ENCODE measurements around the gene PRMT2. TPM values are rescaled to one million over a fixed set of nuclear protein-coding genes. Genes with fewer than 3 reads are reported as not detected.

Gene PRMT2
- total and polyA plus RNA-seq, 2 experiments from 2014 or later: 79.7 to 108 TPM

DNA sequence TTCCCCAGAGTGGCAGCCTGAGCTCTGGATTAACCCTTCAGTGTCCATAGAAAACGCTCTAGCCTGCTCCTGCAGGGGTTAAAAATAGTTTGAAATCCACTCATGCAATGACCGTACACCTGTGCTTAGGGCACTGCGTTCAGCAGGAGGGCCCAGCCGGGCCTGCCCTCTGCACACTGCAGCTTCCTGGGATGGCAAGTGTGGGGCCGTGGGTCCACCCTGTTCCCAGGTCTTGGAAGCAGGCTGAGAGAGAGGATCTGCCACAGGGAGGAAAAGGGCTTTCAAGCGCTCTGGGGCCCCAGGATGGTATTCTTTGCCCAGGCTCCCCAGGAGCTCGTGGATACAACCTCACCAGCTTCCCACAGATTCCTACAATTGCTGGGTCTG, 29.1 kb upstream of the PRMT2 start:
- no peaks in the 10 kb centered on the region for H3K36me3 ChIP-seq (replicated peaks; ENCODE audit: insufficient read depth, low read depth)
- no peaks in the 10 kb centered on the region for H3K79me2 ChIP-seq
- H4K20me1 ChIP-seq (ENCODE audit: insufficient read depth, poor library complexity, severe bottlenecking): no peaks in the 10 kb centered on the region
- no peak overlapping the region for H3K27ac ChIP-seq
- no peak overlapping the region for H3K4me2 ChIP-seq
- H3K9me2 ChIP-seq (replicated peaks; ENCODE audit: insufficient read depth): no peaks in the 10 kb centered on the region
- TF ChIP-seq EZH2 (IDR thresholded peaks at IDR 0.05; ENCODE audit: borderline replicate concordance) (no peak), EZH2phosphoT487 (IDR thresholded peaks at IDR 0.05; ENCODE audit: low read depth, severe bottlenecking, unreplicated experiment) (no peak)
- TF ChIP-seq, protein P1, sequence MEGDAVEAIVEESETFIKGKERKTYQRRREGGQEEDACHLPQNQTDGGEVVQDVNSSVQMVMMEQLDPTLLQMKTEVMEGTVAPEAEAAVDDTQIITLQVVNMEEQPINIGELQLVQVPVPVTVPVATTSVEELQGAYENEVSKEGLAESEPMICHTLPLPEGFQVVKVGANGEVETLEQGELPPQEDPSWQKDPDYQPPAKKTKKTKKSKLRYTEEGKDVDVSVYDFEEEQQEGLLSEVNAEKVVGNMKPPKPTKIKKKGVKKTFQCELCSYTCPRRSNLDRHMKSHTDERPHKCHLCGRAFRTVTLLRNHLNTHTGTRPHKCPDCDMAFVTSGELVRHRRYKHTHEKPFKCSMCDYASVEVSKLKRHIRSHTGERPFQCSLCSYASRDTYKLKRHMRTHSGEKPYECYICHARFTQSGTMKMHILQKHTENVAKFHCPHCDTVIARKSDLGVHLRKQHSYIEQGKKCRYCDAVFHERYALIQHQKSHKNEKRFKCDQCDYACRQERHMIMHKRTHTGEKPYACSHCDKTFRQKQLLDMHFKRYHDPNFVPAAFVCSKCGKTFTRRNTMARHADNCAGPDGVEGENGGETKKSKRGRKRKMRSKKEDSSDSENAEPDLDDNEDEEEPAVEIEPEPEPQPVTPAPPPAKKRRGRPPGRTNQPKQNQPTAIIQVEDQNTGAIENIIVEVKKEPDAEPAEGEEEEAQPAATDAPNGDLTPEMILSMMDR (IDR thresholded peaks at IDR 0.05; ENCODE audit: poor library complexity): no peak
- whole genome bisulfite sequencing (ENCODE audit: low lambda C conversion rate, missing lambda C conversion rate): 87% methylated on average over 7 of the region's 7 CpGs
- no peak for DNase-seq (ENCODE audit: low spot score)
- no peak overlapping the region for H2AFZ ChIP-seq
- no peak overlapping the region for H3K4me3 ChIP-seq
- no peaks in the 10 kb centered on the region for H3K27me3 ChIP-seq
- no peaks in the 10 kb centered on the region for H3K9me3 ChIP-seq (ENCODE audit: low read depth)
- no peaks in the 10 kb centered on the region for H3K4me1 ChIP-seq (ENCODE audit: insufficient read depth)

DNA sequence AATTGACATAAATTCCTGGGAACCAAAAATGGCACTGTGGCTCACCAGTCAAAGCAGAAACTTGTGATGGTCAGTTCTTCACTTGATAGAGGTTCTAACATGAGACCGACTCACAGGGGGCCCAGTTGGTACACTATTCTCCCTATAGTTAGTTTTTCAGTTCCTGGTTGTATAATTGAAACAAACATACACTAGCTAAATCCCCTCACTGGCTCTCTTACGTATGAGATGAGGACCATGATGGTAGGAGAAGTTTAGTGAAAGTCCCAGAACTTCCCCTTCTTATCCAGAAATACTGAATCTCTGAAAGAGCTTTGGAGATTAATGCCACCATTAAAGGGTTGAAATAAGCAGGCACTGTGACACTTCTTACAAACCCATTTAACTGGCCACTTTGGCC, 27.8 kb upstream of the PRMT2 start:
- Histone ChIP-seq H3K4me1 (ENCODE audit: insufficient read depth) (no peaks in the 10 kb centered on the region), H2AFZ (no peak overlapping the region), H3K36me3 (replicated peaks; ENCODE audit: insufficient read depth, low read depth) (no peaks in the 10 kb centered on the region), H3K27me3 (no peaks in the 10 kb centered on the region), H3K27ac (no peak overlapping the region), H4K20me1 (ENCODE audit: insufficient read depth, poor library complexity, severe bottlenecking) (no peaks in the 10 kb centered on the region), H3K9me2 (replicated peaks; ENCODE audit: insufficient read depth) (no peaks in the 10 kb centered on the region), H3K79me2 (no peaks in the 10 kb centered on the region), H3K4me2 (no peak overlapping the region), H3K9me3 (ENCODE audit: low read depth) (no peaks in the 10 kb centered on the region), H3K4me3 (no peak overlapping the region)
- 89% methylated on average over 2 of the region's 2 CpGs for WGBS (ENCODE audit: low lambda C conversion rate, missing lambda C conversion rate)
- TF ChIP-seq EZH2phosphoT487 (IDR thresholded peaks at IDR 0.05; ENCODE audit: low read depth, severe bottlenecking, unreplicated experiment): no peak
- TF ChIP-seq EZH2 (IDR thresholded peaks at IDR 0.05; ENCODE audit: borderline replicate concordance): no peak
- TF ChIP-seq, protein P1 (IDR thresholded peaks at IDR 0.05; ENCODE audit: poor library complexity): no peak
- no peak for DNase-seq (ENCODE audit: low spot score)

DNA sequence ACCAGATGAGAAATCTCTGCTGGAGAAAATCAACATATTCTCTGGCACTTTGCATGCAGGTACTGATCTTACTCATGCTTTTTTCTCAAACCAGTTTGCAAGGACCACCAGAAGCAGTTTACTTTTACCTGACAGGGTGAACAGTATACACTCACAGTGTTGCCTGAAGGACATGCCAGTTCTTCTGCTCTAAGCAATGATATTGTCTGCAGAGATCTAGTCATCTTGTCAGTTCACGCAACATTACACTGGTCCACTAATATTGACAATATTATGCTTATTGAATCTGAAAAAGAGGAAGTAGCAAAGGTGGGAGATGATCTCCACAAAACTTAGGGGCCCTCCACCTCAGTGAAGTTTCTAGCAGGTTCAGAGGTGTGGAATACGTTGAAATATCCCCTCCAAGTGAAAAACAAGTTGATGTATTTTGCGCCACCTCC, 26.8 kb upstream of the PRMT2 start:
- no peaks in the 10 kb centered on the region for H3K4me1 ChIP-seq (ENCODE audit: insufficient read depth)
- H3K27ac ChIP-seq: no peak overlapping the region
- no peak for TF ChIP-seq EZH2phosphoT487 (IDR thresholded peaks at IDR 0.05; ENCODE audit: low read depth, severe bottlenecking, unreplicated experiment)
- TF ChIP-seq, protein P1 (IDR thresholded peaks at IDR 0.05; ENCODE audit: poor library complexity): no peak
- 86% methylated on average over 3 of the region's 3 CpGs for WGBS (ENCODE audit: low lambda C conversion rate, missing lambda C conversion rate)
- H3K4me2 ChIP-seq: no peak overlapping the region
- no peaks in the 10 kb centered on the region for H3K9me3 ChIP-seq (ENCODE audit: low read depth)
- H3K4me3 ChIP-seq: no peak overlapping the region
- H3K27me3 ChIP-seq: no peaks in the 10 kb centered on the region
- no peaks in the 10 kb centered on the region for H3K79me2 ChIP-seq
- no peaks in the 10 kb centered on the region for H3K9me2 ChIP-seq (replicated peaks; ENCODE audit: insufficient read depth)
- no peak for DNase-seq (ENCODE audit: low spot score)
- no peak overlapping the region for H2AFZ ChIP-seq
- H3K36me3 ChIP-seq (replicated peaks; ENCODE audit: insufficient read depth, low read depth): no peaks in the 10 kb centered on the region
- no peaks in the 10 kb centered on the region for H4K20me1 ChIP-seq (ENCODE audit: insufficient read depth, poor library complexity, severe bottlenecking)
